Mesangial cell (primary cell): ENCODE results near the gene TBRG4. TPM values are rescaled to one million over a fixed set of nuclear protein-coding genes. Genes with fewer than 3 reads are reported as not detected.

ENCODE experiments used
- total RNA-seq: library from RNA; depleted of rRNA; stranded (reverse); fragments of >200 nt; gene quantifications from 2 replicates; pipeline ENCODE4 v1.2.3, GENCODE V29; 2015

The TBRG4 gene
- total RNA-seq: 72.4 and 115 TPM in 2 replicates

GRCh38 chr7:45111298-45112223 lies at the start of gene TBRG4:
Gene TBRG4, minus strand, starts transcription at chr7:45111697. Its CDS starts 2,460 bp downstream, at chr7:45109237.

DNA sequence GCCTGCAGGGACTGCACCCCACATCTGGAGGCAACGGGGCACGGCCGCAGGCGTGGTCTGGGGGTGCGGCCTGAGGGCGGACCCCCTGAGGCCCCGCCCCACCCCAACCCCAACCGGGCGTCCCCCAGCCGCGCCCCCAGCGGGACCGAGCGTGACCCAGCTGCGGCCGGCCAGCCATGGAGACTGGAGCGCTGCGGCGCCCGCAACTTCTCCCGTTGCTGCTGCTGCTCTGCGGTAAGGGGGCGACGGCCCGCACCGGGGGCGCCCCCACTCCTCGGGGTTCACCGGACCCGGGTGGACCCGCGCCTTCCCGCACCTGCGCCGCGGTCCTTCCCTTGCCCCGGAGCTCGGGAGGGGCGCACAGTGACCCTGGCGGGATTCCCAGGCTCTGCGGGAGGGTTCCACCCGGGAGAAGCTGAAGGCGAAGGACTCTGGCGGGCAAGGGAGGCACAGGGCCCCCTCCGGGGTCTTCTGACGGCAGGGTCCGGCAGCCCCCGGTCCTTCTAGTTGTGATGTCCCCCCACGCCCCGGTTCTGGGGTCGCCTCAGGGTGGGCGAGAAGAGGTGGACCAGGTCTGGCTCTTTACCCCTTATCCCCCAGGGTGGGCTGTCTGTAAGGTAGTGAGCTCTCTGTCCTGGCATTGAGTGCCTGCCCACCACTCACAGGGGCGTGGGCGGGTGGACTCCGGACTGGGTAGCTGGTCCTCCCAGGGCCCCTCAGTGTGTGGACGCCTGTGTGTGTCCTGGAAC lies 46.3 kb upstream of the TBRG4 start, which contains the start of gene RAMP3:
TSS of gene RAMP3 (plus strand) at position 139 of the 749 bp plus-strand sequence. CDS start at position 177, 38 bp downstream.

GRCh38 chr7:45088821-45089340 lies 22.6 kb downstream of the TBRG4 start, which contains the start of gene NACAD:
Gene NACAD, minus strand, starts transcription at chr7:45088969. Its CDS starts 75 bp downstream, at chr7:45088894.

Other genes with a start within 250 kb of the TBRG4 start
- 9.6 and 12.9 TPM in 2 replicates for gene PURB, start 226.2 kb downstream of the TBRG4 start, total RNA-seq
- gene MYO1G, start 132.7 kb downstream of the TBRG4 start, total RNA-seq: under 0.01 and 0.13 TPM in 2 replicates
- 49.2 and 66.6 TPM in 2 replicates for gene CCM2, start 111.5 kb downstream of the TBRG4 start, total RNA-seq
- gene NACAD, start 22.7 kb downstream of the TBRG4 start, total RNA-seq: 6.0 and 9.4 TPM in 2 replicates
- not detected in 2 replicates for gene RAMP3, start 46.1 kb upstream of the TBRG4 start, total RNA-seq